ENCODE data around the gene C2CD2. TPM values are rescaled to one million over a fixed set of nuclear protein-coding genes. Genes with fewer than 3 reads are reported as not detected.

C2CD2 gene
- total RNA-seq, 1 experiment from 2014 or later = 14.5 TPM

GRCh38 chr21:41846033-41846317, 107.8 kb downstream of the C2CD2 start:
- Histone ChIP-seq H3K4me1 (no peaks in the 10 kb centered on the region), H3K4me3 (no peak overlapping the region), H3K9me3 (replicated peaks) (no peaks in the 10 kb centered on the region), H3K27ac (no peak overlapping the region), H3K36me3 (peaks cover 3% of the 10 kb centered on the region), H3K27me3 (no peaks in the 10 kb centered on the region)
- DNase-seq = no peak

- DNase-seq = no peak
- H3K9me3 ChIP-seq (replicated peaks) = no peaks in the 10 kb centered on the region
- H3K27ac ChIP-seq = no peak overlapping the region
- no peaks in the 10 kb centered on the region for H3K27me3 ChIP-seq
- H3K4me1 ChIP-seq = no peaks in the 10 kb centered on the region
- H3K36me3 ChIP-seq = peaks cover 3% of the 10 kb centered on the region
- no peak overlapping the region for H3K4me3 ChIP-seq
Observed at GRCh38 chr21:41845310-41846032, 108.3 kb downstream of the C2CD2 start.

GRCh38 chr21:41843584-41843983, 110.2 kb downstream of the C2CD2 start:
- no peaks in the 10 kb centered on the region for H3K9me3 ChIP-seq (replicated peaks)
- H3K4me1 ChIP-seq = no peaks in the 10 kb centered on the region
- no peaks in the 10 kb centered on the region for H3K27me3 ChIP-seq
- H3K27ac ChIP-seq = no peak overlapping the region
- DNase-seq = no peak
- H3K4me3 ChIP-seq = no peak overlapping the region
- no peaks in the 10 kb centered on the region; the same call in 1 of the 2 replicates for H3K36me3 ChIP-seq

GRCh38 chr21:41840880-41841279, 112.9 kb downstream of the C2CD2 start:
- Histone ChIP-seq H3K4me3 (no peak overlapping the region), H3K36me3 (peaks cover 2% of the 10 kb centered on the region; the same call in 1 of the 2 replicates)

GRCh38 chr21:41839387-41840000, 114.3 kb downstream of the C2CD2 start:
- no peak overlapping the region for H3K27ac ChIP-seq
- H3K4me1 ChIP-seq = no peaks in the 10 kb centered on the region
- H3K4me3 ChIP-seq = no peak overlapping the region
- no peak for DNase-seq
- H3K9me3 ChIP-seq (replicated peaks) = no peaks in the 10 kb centered on the region
- peaks cover 2% of the 10 kb centered on the region; the same call in 1 of the 2 replicates for H3K36me3 ChIP-seq
- no peaks in the 10 kb centered on the region for H3K27me3 ChIP-seq

More at GRCh38 chr21:41840880-41841279, 112.9 kb downstream of the C2CD2 start:
- Histone ChIP-seq H3K9me3 (replicated peaks) (no peaks in the 10 kb centered on the region), H3K4me1 (no peaks in the 10 kb centered on the region), H3K27ac (no peak overlapping the region), H3K27me3 (no peaks in the 10 kb centered on the region)
- DNase-seq = no peak

- Histone ChIP-seq H3K4me3 (no peak overlapping the region), H3K27ac (no peak overlapping the region), H3K4me1 (no peaks in the 10 kb centered on the region), H3K9me3 (replicated peaks) (no peaks in the 10 kb centered on the region), H3K36me3 (peaks cover 2% of the 10 kb centered on the region), H3K27me3 (no peaks in the 10 kb centered on the region)
- no peak for DNase-seq
Observed at GRCh38 chr21:41837756-41838297, 116.0 kb downstream of the C2CD2 start.

- Histone ChIP-seq H3K9me3 (replicated peaks) (no peaks in the 10 kb centered on the region), H3K4me3 (no peak overlapping the region), H3K4me1 (no peaks in the 10 kb centered on the region), H3K27ac (no peak overlapping the region), H3K27me3 (no peaks in the 10 kb centered on the region), H3K36me3 (peaks cover 2% of the 10 kb centered on the region)
- no peak for DNase-seq
Observed at GRCh38 chr21:41836166-41837015, 117.4 kb downstream of the C2CD2 start.

- DNase-seq = no peak
- H3K9me3 ChIP-seq (replicated peaks) = no peaks in the 10 kb centered on the region
Observed at GRCh38 chr21:41835711-41836154, 118.1 kb downstream of the C2CD2 start.

More at GRCh38 chr21:41835711-41836154, 118.1 kb downstream of the C2CD2 start:
- Histone ChIP-seq H3K4me1 (no peaks in the 10 kb centered on the region), H3K4me3 (no peak overlapping the region), H3K36me3 (peaks cover 2% of the 10 kb centered on the region), H3K27ac (no peak overlapping the region), H3K27me3 (no peaks in the 10 kb centered on the region)

Other genes starting within 250 kb of the C2CD2 start
- not detected in 2 replicates for gene RIPK4, start 187.0 kb downstream of the C2CD2 start, total RNA-seq (2014; rRNA removed; shearing (Covaris generic))
- 5.6 and 6.1 TPM in 2 replicates for gene PRDM15, start 74.7 kb downstream of the C2CD2 start, total RNA-seq (2014; rRNA removed; shearing (Covaris generic))
- 20.5 and 25.7 TPM in 2 replicates for gene ZBTB21, start 56.3 kb upstream of the C2CD2 start, total RNA-seq (2014; rRNA removed; shearing (Covaris generic))
- gene UMODL1, start 117.3 kb upstream of the C2CD2 start, total RNA-seq (2014; rRNA removed; shearing (Covaris generic)) = 0.30 and 0.79 TPM in 2 replicates

Data from SJCRH30 (cell line).